Peyer's patch (tissue), 4 donors: ENCODE measurements around the gene OSBPL10.

Experiments used
- CTCF ChIP-seq, 6 experiments: fragments of 450-650 bp in 4 of 6; fragments of 200-600 bp in 2 of 6; sonication (generic) in 1 of 6; IDR thresholded peaks; one replicate each; pipeline ENCODE4 v1.5.1; 2017 to 2019; ENCODE audit warnings: antibody characterized with exemption in 6 of 6, mild to moderate bottlenecking in 3 of 6, moderate library complexity in 1 of 6
- POLR2A ChIP-seq, 2 donors: fragments of 450-650 bp; IDR thresholded peaks; one replicate each; pipeline ENCODE4 v1.5.1; 2017; ENCODE audit warnings: antibody characterized with exemption in 2 of 2, mild to moderate bottlenecking in 2 of 2, moderate library complexity in 2 of 2

- no peak for TF ChIP-seq CTCF (IDR thresholded peaks at IDR 0.05)
- no peak for TF ChIP-seq POLR2A (IDR thresholded peaks at IDR 0.05)
These were observed 72.5 kb downstream of the OSBPL10 start for GRCh38 chr3:31908391-31909097.
